ENCODE results near the gene TLE1.
"Not testable (repeated sequence)": the region's sequence is repeated elsewhere in the genome, so short reads cannot be mapped to it uniquely, and the experiment has no call there.

TLE1 gene

DNA sequence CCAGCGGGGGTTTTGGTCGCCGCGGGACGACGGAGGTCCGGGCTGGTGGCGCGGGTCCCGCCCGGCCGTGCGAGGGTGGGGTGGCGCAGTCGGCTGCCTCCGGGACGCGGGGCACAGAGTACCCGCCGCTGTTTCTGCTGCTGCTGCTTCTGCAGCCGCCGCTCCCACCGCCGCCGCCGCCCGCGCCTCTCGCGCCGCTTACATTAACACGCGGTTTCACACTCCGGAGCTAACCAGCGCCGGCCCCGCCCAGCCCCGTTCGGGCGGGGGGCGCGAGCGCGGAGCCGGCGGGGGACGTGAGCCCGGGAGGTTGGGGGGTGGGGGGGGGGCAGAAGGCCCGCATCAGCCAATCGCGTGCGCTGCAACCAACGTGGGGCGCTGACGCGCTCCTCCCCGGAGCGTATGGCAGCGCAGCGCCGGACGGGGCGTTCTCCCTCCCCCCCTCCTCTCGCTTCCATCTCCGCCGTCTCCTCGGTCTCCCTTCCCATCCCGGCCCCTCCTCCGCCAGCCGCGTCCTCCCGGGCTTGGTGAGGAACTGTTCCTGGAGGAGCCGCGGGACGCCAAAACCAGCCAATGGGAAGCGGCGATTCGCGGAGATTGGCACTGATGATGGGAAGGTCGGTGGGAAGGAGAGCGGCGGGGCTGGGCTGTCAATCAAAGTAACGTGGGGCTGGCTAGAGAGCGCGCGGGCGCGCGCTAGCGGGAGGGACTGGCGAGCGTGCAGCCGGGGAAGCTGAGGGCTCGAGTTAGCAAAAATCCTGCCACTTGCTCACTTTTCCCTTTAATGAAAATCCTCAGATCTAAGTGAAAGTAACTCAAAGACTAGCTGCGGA lies at the start of gene TLE1:
Gene TLE1 (minus strand): TSS at position 205 of the 833 bp plus-strand sequence. CDS start 1,307 bp downstream, outside the sequence.
- peaks cover 40% of the 10 kb centered on the region for H3K4me1 ChIP-seq
- TF ChIP-seq Cebpa-rat (IDR thresholded peaks at IDR 0.05), result no peak
- peaks cover 6% of the 10 kb centered on the region; the same call in 1 of the 2 replicates for H3K27me3 ChIP-seq
- H3K9me3 ChIP-seq, result no peaks in the 10 kb centered on the region
- peak within 1 kb of the TSS; percentile 94 for H3K4me3 ChIP-seq
- H4K20me1 ChIP-seq, result peaks cover 32% of the 10 kb centered on the region
- H3K27ac ChIP-seq, result peak within 1 kb of the TSS; percentile 86
- peak within 1 kb of the TSS; percentile 93 for H3K4me2 ChIP-seq
- peak within 1 kb of the TSS; percentile 90 for H3K9ac ChIP-seq
- H3K36me3 ChIP-seq, result peaks cover 6% of the 10 kb centered on the region; the same call in 1 of the 2 replicates

DNA sequence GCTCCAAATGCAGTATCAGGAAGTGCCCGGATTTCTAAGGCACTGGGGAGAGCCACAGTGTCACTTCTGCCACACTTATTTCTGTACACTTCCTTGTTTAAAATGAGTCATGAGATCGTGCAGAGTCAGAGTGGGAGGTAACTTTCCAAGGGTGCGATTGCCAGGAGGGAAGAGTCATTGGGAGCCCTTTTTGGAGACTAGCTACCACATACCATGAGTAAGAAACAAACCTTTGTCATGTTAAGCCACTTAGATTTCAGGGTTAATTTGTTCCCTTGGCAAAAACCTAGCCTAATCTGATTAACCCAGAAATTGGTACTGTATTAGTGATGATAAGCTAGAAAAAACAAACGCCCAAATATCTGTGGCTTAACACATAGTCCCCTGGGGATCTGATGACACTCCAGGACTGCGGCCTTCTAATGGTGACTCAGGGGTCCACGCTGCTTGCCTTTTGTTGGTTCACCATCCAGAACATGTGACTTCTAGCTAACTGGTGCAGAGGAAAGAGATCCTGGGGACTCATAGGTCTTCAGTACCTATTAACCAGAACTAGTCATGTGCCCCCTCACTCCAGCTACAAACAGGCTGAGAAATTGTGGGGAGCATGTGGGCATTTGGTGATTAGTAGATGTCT lies 48.6 kb upstream of the TLE1 start:
- Histone ChIP-seq H3K4me2 (no peak overlapping the region), H3K9ac (no peak overlapping the region), H3K4me3 (no peak overlapping the region), H3K9me3 (no peaks in the 10 kb centered on the region), H4K20me1 (no peaks in the 10 kb centered on the region), H3K27me3 (no peaks in the 10 kb centered on the region), H3K4me1 (no peaks in the 10 kb centered on the region), H3K36me3 (no peaks in the 10 kb centered on the region), H3K27ac (no peak overlapping the region)
- TF ChIP-seq Cebpa-rat (IDR thresholded peaks at IDR 0.05), result no peak

DNA sequence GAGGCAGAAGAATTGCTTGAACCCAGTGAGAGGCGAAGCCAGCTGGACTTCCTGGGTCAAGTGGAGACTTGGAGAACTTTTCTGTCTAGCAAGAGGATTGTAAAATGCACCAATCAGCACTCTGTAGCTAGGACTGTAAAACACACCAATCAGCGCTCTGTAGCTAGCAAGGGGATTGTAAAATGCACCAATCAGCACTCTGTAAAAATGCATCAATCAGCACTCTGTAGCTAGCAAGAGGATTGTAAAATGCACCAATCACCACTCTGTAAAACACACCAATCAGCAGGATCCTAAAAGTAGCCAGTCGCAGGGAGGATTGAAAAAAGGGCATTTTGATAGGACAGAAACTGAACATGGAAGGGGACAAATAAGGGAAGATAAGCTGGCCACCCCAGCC lies 41.2 kb upstream of the TLE1 start:
- H3K4me1 ChIP-seq, H3K9ac ChIP-seq, H3K27me3 ChIP-seq: not testable (repeated sequence)

DNA sequence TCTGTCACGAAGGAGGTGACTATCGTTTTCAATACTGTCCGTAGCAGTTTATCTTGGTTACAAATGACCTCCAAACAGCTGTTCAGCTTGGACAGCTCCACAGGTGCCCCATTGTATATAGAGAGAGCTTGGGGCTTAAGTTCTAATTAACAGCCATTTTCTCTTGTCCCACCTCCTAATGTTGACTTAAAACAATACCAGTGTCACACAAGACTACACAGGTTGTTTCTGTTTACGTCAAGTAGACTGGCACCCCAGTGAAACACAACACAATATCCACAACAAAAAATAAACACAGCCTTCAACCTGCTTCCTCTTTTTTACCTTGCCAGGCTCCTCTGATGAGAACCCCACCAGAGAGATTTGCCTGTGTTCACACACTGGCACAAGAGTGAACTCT lies 39.8 kb upstream of the TLE1 start:
- peaks cover 11% of the 10 kb centered on the region; the same call in 1 of the 2 replicates for H3K9me3 ChIP-seq
- H3K27me3 ChIP-seq, result no peaks in the 10 kb centered on the region
- no peak overlapping the region for H3K27ac ChIP-seq
- H3K4me1 ChIP-seq, result peaks cover 8% of the 10 kb centered on the region; the same call in 1 of the 2 replicates
- 0 out of 2 replicates have a peak overlapping the region, but pooled peaks have one; percentile 28 for H3K4me2 ChIP-seq
- no peak overlapping the region for H3K4me3 ChIP-seq
- H3K9ac ChIP-seq, result no peak overlapping the region
- no peaks in the 10 kb centered on the region for H4K20me1 ChIP-seq
- TF ChIP-seq Cebpa-rat (IDR thresholded peaks at IDR 0.05), result no peak
- H3K36me3 ChIP-seq, result no peaks in the 10 kb centered on the region

More for the DNA sequence above, 41.2 kb upstream of the TLE1 start:
- peaks cover 11% of the 10 kb centered on the region; the same call in 1 of the 2 replicates for H3K9me3 ChIP-seq
- H4K20me1 ChIP-seq, H3K36me3 ChIP-seq, H3K27ac ChIP-seq, H3K4me3 ChIP-seq, H3K4me2 ChIP-seq: not testable (repeated sequence)

DNA sequence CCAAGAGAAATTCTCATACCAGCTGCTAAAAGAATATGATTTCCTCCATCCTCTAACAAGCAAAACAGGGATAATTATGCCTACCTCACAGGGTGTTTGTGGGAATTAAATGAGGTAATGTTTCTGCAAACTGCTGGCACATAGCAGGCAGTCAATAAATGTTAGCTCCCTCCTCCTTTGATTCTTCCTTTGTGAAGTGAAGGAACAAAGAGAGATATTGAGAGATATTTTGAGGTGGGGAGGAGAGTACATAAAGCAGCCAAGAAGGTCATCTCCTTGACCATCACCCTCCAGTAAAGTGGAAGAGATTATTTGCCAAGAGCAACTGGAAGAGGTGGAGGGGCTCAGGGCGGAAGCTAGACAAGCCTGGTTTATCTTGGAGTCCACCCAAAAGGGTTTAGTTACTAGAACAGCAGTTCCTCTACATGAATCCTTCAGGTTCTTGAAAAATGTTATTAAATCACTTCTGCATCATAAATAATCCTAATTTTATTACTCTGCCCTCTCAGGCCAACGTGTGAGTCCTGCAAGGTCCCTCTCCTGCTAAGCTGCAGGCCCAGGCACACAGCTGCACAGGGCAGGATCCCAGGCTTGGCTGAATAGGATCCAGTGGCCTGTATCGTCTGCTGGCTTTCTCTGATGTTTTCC lies 35.0 kb upstream of the TLE1 start:
- H3K4me1 ChIP-seq, result peaks cover 8% of the 10 kb centered on the region; the same call in 1 of the 2 replicates

DNA sequence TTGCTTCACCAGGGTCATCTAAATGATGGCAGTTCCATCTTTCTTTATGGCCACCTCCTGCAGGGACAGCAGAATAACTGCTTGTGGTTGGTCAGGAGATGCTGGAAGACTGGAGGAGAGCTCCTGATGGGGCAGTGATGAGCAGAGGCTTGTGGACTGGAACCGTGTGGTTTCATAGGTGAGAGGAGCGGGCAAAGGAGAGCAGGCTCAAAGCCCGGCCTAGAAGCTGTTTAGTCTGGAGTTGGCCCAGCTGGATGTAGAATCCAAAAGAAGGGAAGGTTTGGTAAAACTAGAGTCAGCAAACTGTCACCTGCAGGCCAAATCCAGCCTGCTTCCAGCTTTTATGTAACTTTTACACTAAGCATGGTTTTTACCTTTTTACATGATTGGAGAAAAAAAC lies 32.9 kb upstream of the TLE1 start:
- no peaks in the 10 kb centered on the region for H3K27me3 ChIP-seq
- no peaks in the 10 kb centered on the region for H3K9me3 ChIP-seq
- no peak overlapping the region for H3K27ac ChIP-seq
- H4K20me1 ChIP-seq, result no peaks in the 10 kb centered on the region
- H3K9ac ChIP-seq, result no peak overlapping the region
- H3K4me3 ChIP-seq, result no peak overlapping the region
- H3K4me1 ChIP-seq, result no peaks in the 10 kb centered on the region
- H3K4me2 ChIP-seq, result no peak overlapping the region
- H3K36me3 ChIP-seq, result no peaks in the 10 kb centered on the region
- TF ChIP-seq Cebpa-rat (IDR thresholded peaks at IDR 0.05), result no peak

More for the DNA sequence above, 35.0 kb upstream of the TLE1 start:
- H3K27me3 ChIP-seq, result no peaks in the 10 kb centered on the region
- no peak for TF ChIP-seq Cebpa-rat (IDR thresholded peaks at IDR 0.05)
- no peak overlapping the region for H3K9ac ChIP-seq
- no peaks in the 10 kb centered on the region for H4K20me1 ChIP-seq
- H3K4me3 ChIP-seq, result no peak overlapping the region
- no peaks in the 10 kb centered on the region for H3K9me3 ChIP-seq
- H3K36me3 ChIP-seq, result no peaks in the 10 kb centered on the region
- no peak overlapping the region for H3K4me2 ChIP-seq
- no peak overlapping the region for H3K27ac ChIP-seq

DNA sequence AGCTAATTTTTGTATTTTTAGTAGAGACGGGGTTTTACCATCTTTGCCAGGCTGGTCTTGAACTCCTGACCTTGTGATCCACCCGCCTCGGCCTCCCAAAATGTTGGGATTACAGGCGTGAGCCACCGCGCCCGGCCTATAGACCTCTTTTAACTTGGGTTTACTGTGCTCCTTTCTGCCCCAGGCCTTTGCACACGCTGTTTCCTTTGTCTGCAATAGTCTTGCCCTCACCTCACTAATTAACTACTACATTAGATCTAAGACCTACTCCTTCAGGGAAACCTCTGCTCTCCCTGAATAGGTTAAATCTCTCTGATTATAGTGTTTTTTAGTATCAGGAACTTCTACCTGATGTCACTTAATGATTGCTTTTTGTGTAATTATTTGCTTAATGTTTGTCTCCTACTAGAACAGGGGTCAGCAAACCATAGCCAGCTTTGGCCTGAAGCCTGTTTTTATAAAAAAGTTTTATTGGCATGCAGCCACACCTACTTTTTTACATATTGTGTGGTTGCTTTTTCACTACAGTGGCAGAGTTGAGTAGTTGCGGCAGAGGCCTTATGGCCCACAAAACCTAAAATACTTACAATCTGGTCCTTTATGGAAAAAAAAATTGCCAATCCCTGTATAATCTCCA lies 31.2 kb upstream of the TLE1 start:
- H3K9ac ChIP-seq, result no peak overlapping the region
- H3K4me2 ChIP-seq, result no peak overlapping the region
- no peak overlapping the region for H3K27ac ChIP-seq
- H3K36me3 ChIP-seq, result no peaks in the 10 kb centered on the region
- no peak overlapping the region for H3K4me3 ChIP-seq
- H3K27me3 ChIP-seq, result no peaks in the 10 kb centered on the region
- H3K9me3 ChIP-seq, result no peaks in the 10 kb centered on the region
- TF ChIP-seq Cebpa-rat (IDR thresholded peaks at IDR 0.05), result no peak
- no peaks in the 10 kb centered on the region for H3K4me1 ChIP-seq
- H4K20me1 ChIP-seq, result no peaks in the 10 kb centered on the region

DNA sequence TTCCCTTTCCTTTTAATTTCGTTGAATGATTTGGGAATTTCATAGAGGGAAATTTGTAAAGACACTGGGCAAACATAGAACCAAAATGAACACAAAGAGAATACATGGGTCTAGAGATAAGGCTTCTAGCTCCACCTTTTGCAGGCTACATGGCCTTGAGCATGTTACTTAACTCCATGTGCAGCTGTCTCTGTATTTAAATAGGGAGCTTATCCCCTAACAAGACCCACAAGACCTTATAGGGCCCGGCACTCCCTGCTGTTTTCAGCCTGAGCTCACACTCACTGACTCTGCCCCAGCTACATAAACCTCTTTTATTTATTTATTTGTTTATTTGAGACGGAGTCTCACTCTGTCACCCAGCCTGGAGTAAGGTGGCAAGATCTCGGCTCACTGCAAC lies 30.6 kb upstream of the TLE1 start:
- H3K9me3 ChIP-seq, result no peaks in the 10 kb centered on the region
- H3K9ac ChIP-seq, result no peak overlapping the region
- H3K36me3 ChIP-seq, result no peaks in the 10 kb centered on the region
- H3K4me1 ChIP-seq, result no peaks in the 10 kb centered on the region
- no peak overlapping the region for H3K4me2 ChIP-seq
- no peak overlapping the region for H3K4me3 ChIP-seq
- H4K20me1 ChIP-seq, result no peaks in the 10 kb centered on the region
- TF ChIP-seq Cebpa-rat (IDR thresholded peaks at IDR 0.05), result no peak
- no peaks in the 10 kb centered on the region for H3K27me3 ChIP-seq
- no peak overlapping the region for H3K27ac ChIP-seq

DNA sequence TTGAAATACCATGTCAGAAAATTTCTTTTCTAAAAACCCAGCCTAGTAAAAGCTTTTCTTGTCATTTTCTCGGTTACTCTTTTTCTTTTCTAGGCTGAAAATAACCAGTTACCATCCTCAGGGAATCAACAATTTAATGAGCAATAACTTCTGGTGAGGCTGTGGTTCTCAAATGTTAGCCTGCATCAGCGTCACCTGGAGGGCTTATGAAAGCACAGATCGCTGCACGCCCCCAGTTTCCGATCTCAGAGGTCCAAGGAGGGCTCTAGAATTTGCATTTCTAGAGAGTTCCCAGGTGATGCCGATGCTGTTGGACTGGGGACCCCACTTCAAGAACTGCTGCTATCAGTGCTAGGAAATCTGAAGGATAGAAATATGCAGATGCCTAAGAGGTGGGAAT lies 28.9 kb upstream of the TLE1 start:
- no peaks in the 10 kb centered on the region for H3K9me3 ChIP-seq
- H3K4me1 ChIP-seq, result no peaks in the 10 kb centered on the region
- no peak overlapping the region for H3K4me2 ChIP-seq
- H3K4me3 ChIP-seq, result no peak overlapping the region
- no peaks in the 10 kb centered on the region for H3K27me3 ChIP-seq
- no peak overlapping the region for H3K27ac ChIP-seq
- TF ChIP-seq Cebpa-rat (IDR thresholded peaks at IDR 0.05), result no peak
- H4K20me1 ChIP-seq, result no peaks in the 10 kb centered on the region
- H3K36me3 ChIP-seq, result no peaks in the 10 kb centered on the region
- no peak overlapping the region for H3K9ac ChIP-seq

All from BLaER1 (cell line).